Measurements from ENCODE around the gene AHCTF1. TPM values are rescaled to one million over a fixed set of nuclear protein-coding genes. Genes with fewer than 3 reads are reported as not detected.

Gene AHCTF1
- total and polyA plus RNA-seq, 2 donors (not counting 3 experiments of a cell fraction or from before 2014, with no cell fraction given), result 5.5 to 32.1 TPM

DNA sequence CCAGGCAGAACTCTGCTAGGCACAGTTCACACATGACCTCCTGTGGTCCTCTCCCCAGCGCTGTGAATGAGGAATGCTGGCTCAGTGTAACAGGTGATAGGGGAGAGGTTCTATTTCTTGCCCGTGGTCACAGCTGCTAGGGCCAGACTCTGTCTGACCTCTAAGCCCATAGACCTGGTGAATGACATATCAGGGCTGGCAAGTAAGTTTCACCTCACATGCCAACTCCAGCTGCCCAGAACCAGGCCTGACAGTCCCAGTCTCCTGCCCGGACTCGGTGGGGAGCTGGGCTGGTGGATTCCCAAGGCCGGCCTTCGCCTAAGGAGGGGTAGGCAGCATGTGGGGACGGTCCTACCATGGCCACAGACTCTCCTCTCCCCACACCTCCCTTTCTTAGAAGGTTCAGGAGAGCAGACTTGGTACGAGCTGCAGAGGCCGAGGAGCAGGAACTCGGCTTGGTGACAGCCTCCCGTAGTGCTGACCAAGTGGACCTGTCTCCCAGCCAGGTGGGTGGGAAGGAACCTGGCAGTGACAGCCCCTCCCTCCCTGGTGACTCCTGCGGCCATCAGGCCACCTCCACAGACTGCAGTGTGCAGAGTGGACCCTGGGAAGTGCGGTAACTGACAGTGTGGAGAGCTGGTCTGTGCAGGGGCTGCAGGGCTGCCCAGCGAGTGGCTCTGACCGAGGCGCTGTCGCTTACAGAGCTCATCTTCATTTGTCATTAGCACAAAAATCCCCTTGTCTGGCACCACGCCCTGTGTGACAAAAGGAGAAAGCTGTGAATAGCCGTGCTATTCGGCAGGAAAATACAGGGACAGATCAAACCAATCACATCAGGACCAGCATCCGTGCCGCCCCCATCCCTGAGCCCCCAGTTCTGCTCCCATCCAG is 132.9 kb downstream of the AHCTF1 start:
- no peak overlapping the region for H3K4me2 ChIP-seq (ENCODE audit: insufficient read depth, low read length)
- no peaks in the 10 kb centered on the region for H4K20me1 ChIP-seq (replicated peaks; ENCODE audit: control insufficient read depth, extremely low read depth, insufficient read depth, low read length)
- no peaks in the 10 kb centered on the region for H3K9me3 ChIP-seq (replicated peaks; ENCODE audit: control insufficient read depth, insufficient read depth, low read length)
- no peaks in the 10 kb centered on the region for H3K4me1 ChIP-seq (ENCODE audit: control insufficient read depth, extremely low read depth, insufficient read depth, low read length)
- peaks cover 0 to 2% of the 10 kb centered on the region in 2 experiments for H3K27me3 ChIP-seq (ENCODE audit: control insufficient read depth in 2 of 2, insufficient read depth in 2 of 2, low read length in 2 of 2)
- H3K36me3 ChIP-seq (ENCODE audit: control insufficient read depth in 2 of 2, extremely low read depth in 1 of 2, insufficient read depth in 2 of 2, low read length in 2 of 2), result no peaks in the 10 kb centered on the region
- no peaks in the 10 kb centered on the region for H3K9me1 ChIP-seq (replicated peaks; ENCODE audit: control insufficient read depth, extremely low read depth, insufficient read depth, low read length)
- FAIRE-seq, result no peak
- no peak overlapping the region for H3K27ac ChIP-seq (ENCODE audit: insufficient read depth, low read depth, low read length)
- no peak overlapping the region for H3K9ac ChIP-seq (replicated peaks; ENCODE audit: extremely low read depth, insufficient read depth, low read length)
- no peak overlapping the region for H3K4me3 ChIP-seq (replicated peaks in 1 of 3; ENCODE audit: insufficient read depth in 1 of 3, low read depth in 1 of 3, low read length in 3 of 3)
- no peak overlapping the region for H2AFZ ChIP-seq (ENCODE audit: low read depth, low read length)
- intact Hi-C loops (cut with micrococcal nuclease) (no loop called here), dilution Hi-C loops (cut with MboI; ENCODE audit: extremely low pct_ligation_motif_present, low sequenced_read_pairs) (no loop called here)
- BruUV-seq (replicated peaks), result no TSS peak
- DNase-seq (ENCODE audit: low read depth, low spot score), result no peak
- ChIA-PET CTCF (no interaction called here), POLR2A (no interaction called here)
- TF ChIP-seq JUN (IDR thresholded peaks at IDR 0.05; ENCODE audit: borderline replicate concordance, insufficient read depth, insufficient read length, low read depth), result no peak
- no peak for TF ChIP-seq POLR2A (IDR thresholded peaks at IDR 0.05; ENCODE audit: low read depth, low read length)
- TF ChIP-seq, protein P1, sequence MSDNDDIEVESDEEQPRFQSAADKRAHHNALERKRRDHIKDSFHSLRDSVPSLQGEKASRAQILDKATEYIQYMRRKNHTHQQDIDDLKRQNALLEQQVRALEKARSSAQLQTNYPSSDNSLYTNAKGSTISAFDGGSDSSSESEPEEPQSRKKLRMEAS (IDR thresholded peaks at IDR 0.05; ENCODE audit: insufficient read depth, insufficient read length), result no peak
- no peak for TF ChIP-seq POLR2AphosphoS5 (IDR thresholded peaks at IDR 0.05; ENCODE audit: insufficient read depth, low read depth, low read length)
- TF ChIP-seq FOS (IDR thresholded peaks at IDR 0.05; ENCODE audit: borderline replicate concordance, insufficient read depth, low read length), result no peak
- no peak for TF ChIP-seq EZH2 (IDR thresholded peaks at IDR 0.05; ENCODE audit: borderline replicate concordance, low read depth, low read length, severe bottlenecking)
- TF ChIP-seq GATA2 (IDR thresholded peaks at IDR 0.05; ENCODE audit: insufficient read depth, insufficient read length, low read depth, low read length), result no peak
- TF ChIP-seq, protein P2, sequence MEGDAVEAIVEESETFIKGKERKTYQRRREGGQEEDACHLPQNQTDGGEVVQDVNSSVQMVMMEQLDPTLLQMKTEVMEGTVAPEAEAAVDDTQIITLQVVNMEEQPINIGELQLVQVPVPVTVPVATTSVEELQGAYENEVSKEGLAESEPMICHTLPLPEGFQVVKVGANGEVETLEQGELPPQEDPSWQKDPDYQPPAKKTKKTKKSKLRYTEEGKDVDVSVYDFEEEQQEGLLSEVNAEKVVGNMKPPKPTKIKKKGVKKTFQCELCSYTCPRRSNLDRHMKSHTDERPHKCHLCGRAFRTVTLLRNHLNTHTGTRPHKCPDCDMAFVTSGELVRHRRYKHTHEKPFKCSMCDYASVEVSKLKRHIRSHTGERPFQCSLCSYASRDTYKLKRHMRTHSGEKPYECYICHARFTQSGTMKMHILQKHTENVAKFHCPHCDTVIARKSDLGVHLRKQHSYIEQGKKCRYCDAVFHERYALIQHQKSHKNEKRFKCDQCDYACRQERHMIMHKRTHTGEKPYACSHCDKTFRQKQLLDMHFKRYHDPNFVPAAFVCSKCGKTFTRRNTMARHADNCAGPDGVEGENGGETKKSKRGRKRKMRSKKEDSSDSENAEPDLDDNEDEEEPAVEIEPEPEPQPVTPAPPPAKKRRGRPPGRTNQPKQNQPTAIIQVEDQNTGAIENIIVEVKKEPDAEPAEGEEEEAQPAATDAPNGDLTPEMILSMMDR (IDR thresholded peaks at IDR 0.05; ENCODE audit: extremely low read depth in 1 of 2, insufficient read depth in 1 of 2, low read depth in 1 of 2, low read length in 2 of 2), result no peak
- TF ChIP-seq MYC (IDR thresholded peaks at IDR 0.05; ENCODE audit: low read depth, low read length), result no peak
- H3K79me2 ChIP-seq (ENCODE audit: control insufficient read depth, insufficient read depth, low read length), result no peaks in the 10 kb centered on the region

All from endothelial cell of umbilical vein (primary cell).